HG03460 (cell line): ENCODE results near the gene RNF38.
"Not testable (repeated sequence)": the region's sequence is repeated elsewhere in the genome, so short reads cannot be mapped to it uniquely, and the experiment has no call there.

ENCODE experiments used
- ATAC-seq: cut with Tn5 transposase; IDR thresholded peaks from one replicate; pipeline ENCODE4 v1.9.1; 2021; ENCODE audit not compliant: unreplicated experiment

RNF38 gene

GRCh38 chr9:36399980-36400331 is at the start of gene RNF38:
TSS of gene RNF38 (minus strand) at chr9:36400269. CDS start at chr9:36400108, 161 bp downstream.
- ATAC-seq, result no peak

GRCh38 chr9:36448555-36448954 is 48.5 kb upstream of the RNF38 start:
- ATAC-seq, result not testable (repeated sequence)

GRCh38 chr9:36448017-36448416 is 47.9 kb upstream of the RNF38 start:
- ATAC-seq, result no peak

GRCh38 chr9:36446678-36447077 is 46.6 kb upstream of the RNF38 start:
- not testable (repeated sequence) for ATAC-seq

GRCh38 chr9:36445800-36446361 is 45.8 kb upstream of the RNF38 start:
- no peak for ATAC-seq

- ATAC-seq, result no peak
Observed at GRCh38 chr9:36444203-36444602, 44.1 kb upstream of the RNF38 start.

- no peak for ATAC-seq
Observed at GRCh38 chr9:36443581-36443980, 43.5 kb upstream of the RNF38 start.

- no peak for ATAC-seq
Observed at GRCh38 chr9:36442710-36443109, 42.6 kb upstream of the RNF38 start.

- ATAC-seq, result no peak
Observed at GRCh38 chr9:36441966-36442365, 41.9 kb upstream of the RNF38 start.

GRCh38 chr9:36438536-36439236 is 38.6 kb upstream of the RNF38 start:
- ATAC-seq, result no peak

GRCh38 chr9:36437790-36438189 is 37.7 kb upstream of the RNF38 start:
- no peak for ATAC-seq

GRCh38 chr9:36436909-36437308 is 36.8 kb upstream of the RNF38 start:
- ATAC-seq, result no peak

GRCh38 chr9:36433386-36433785 is 33.3 kb upstream of the RNF38 start:
- ATAC-seq, result no peak

- no peak for ATAC-seq
Observed at GRCh38 chr9:36431078-36431477, 31.0 kb upstream of the RNF38 start.

GRCh38 chr9:36426945-36427344 is 26.9 kb upstream of the RNF38 start:
- no peak for ATAC-seq

- ATAC-seq, result no peak
Observed at GRCh38 chr9:36426348-36426747, 26.3 kb upstream of the RNF38 start.

GRCh38 chr9:36424289-36425055 is 24.4 kb upstream of the RNF38 start:
- ATAC-seq, result no peak

GRCh38 chr9:36423206-36423605 is 23.1 kb upstream of the RNF38 start:
- no peak for ATAC-seq

GRCh38 chr9:36416890-36417289 is 16.8 kb upstream of the RNF38 start:
- no peak for ATAC-seq

- no peak for ATAC-seq
Observed at GRCh38 chr9:36415822-36416525, 15.9 kb upstream of the RNF38 start.

- not testable (repeated sequence) for ATAC-seq
Observed at GRCh38 chr9:36411410-36411809, 11.3 kb upstream of the RNF38 start.

GRCh38 chr9:36409076-36409475 is 9.0 kb upstream of the RNF38 start:
- ATAC-seq, result not testable (repeated sequence)
